ENCODE measurements around the gene MYO10.

The MYO10 gene

GRCh38 chr5:16870878-16871277 is 65.2 kb downstream of the MYO10 start:
- no peak overlapping the region for H3K4me3 ChIP-seq (ENCODE audit: low read length in 2 of 2)
- peaks cover 6% of the 10 kb centered on the region for H3K4me1 ChIP-seq (ENCODE audit: control insufficient read depth, insufficient read depth, low read length)
- H3K9ac ChIP-seq (ENCODE audit: low read length in 2 of 2): no peak overlapping the region
- H3K9me3 ChIP-seq (ENCODE audit: control insufficient read depth in 2 of 2, low read length in 2 of 2): no peaks in the 10 kb centered on the region
- no peaks in the 10 kb centered on the region for H3K36me3 ChIP-seq (ENCODE audit: control insufficient read depth in 2 of 2, insufficient read depth in 2 of 2, low read length in 2 of 2)
- no peaks in the 10 kb centered on the region for H3K27me3 ChIP-seq (ENCODE audit: control insufficient read depth in 1 of 2, insufficient read depth in 2 of 2, low read length in 2 of 2)
- H3K27ac ChIP-seq (ENCODE audit: low read length): no peak overlapping the region

GRCh38 chr5:16869821-16870796 is 66.0 kb downstream of the MYO10 start:
- Histone ChIP-seq H3K27me3 (ENCODE audit: control insufficient read depth in 1 of 2, insufficient read depth in 2 of 2, low read length in 2 of 2) (no peaks in the 10 kb centered on the region), H3K9ac (ENCODE audit: low read length in 2 of 2) (no peak overlapping the region), H3K27ac (ENCODE audit: low read length) (no peak overlapping the region), H3K4me1 (ENCODE audit: control insufficient read depth, insufficient read depth, low read length) (peaks cover 6% of the 10 kb centered on the region), H3K4me3 (ENCODE audit: low read length in 2 of 2) (no peak overlapping the region), H3K9me3 (ENCODE audit: control insufficient read depth in 2 of 2, low read length in 2 of 2) (no peaks in the 10 kb centered on the region), H3K36me3 (ENCODE audit: control insufficient read depth in 2 of 2, insufficient read depth in 2 of 2, low read length in 2 of 2) (no peaks in the 10 kb centered on the region)

GRCh38 chr5:16867577-16867953 is 68.5 kb downstream of the MYO10 start:
- H3K4me1 ChIP-seq (ENCODE audit: control insufficient read depth, insufficient read depth, low read length): peaks cover 13% of the 10 kb centered on the region
- no peak overlapping the region for H3K27ac ChIP-seq (ENCODE audit: low read length)
- no peaks in the 10 kb centered on the region for H3K9me3 ChIP-seq (ENCODE audit: control insufficient read depth in 2 of 2, low read length in 2 of 2)
- no peak overlapping the region for H3K4me3 ChIP-seq (ENCODE audit: low read length in 2 of 2)
- no peak overlapping the region for H3K9ac ChIP-seq (ENCODE audit: low read length in 2 of 2)
- H3K27me3 ChIP-seq (ENCODE audit: control insufficient read depth in 1 of 2, insufficient read depth in 2 of 2, low read length in 2 of 2): no peaks in the 10 kb centered on the region
- H3K36me3 ChIP-seq (ENCODE audit: control insufficient read depth in 2 of 2, insufficient read depth in 2 of 2, low read length in 2 of 2): no peaks in the 10 kb centered on the region

GRCh38 chr5:16866795-16867576 is 69.1 kb downstream of the MYO10 start:
- H3K27ac ChIP-seq (ENCODE audit: low read length): no peak overlapping the region
- H3K4me1 ChIP-seq (ENCODE audit: control insufficient read depth, insufficient read depth, low read length): peaks cover 13% of the 10 kb centered on the region
- H3K27me3 ChIP-seq (ENCODE audit: control insufficient read depth in 1 of 2, insufficient read depth in 2 of 2, low read length in 2 of 2): no peaks in the 10 kb centered on the region
- no peak overlapping the region for H3K9ac ChIP-seq (ENCODE audit: low read length in 2 of 2)
- H3K36me3 ChIP-seq (ENCODE audit: control insufficient read depth in 2 of 2, insufficient read depth in 2 of 2, low read length in 2 of 2): no peaks in the 10 kb centered on the region
- peak overlapping the region in 1 of 2 donors; percentile 22 for H3K4me3 ChIP-seq (ENCODE audit: low read length in 2 of 2)
- no peaks in the 10 kb centered on the region for H3K9me3 ChIP-seq (ENCODE audit: control insufficient read depth in 2 of 2, low read length in 2 of 2)

- Histone ChIP-seq H3K4me1 (ENCODE audit: control insufficient read depth, insufficient read depth, low read length) (peaks cover 13% of the 10 kb centered on the region), H3K4me3 (ENCODE audit: low read length in 2 of 2) (no peak overlapping the region), H3K27ac (ENCODE audit: low read length) (no peak overlapping the region), H3K9me3 (ENCODE audit: control insufficient read depth in 2 of 2, low read length in 2 of 2) (no peaks in the 10 kb centered on the region), H3K27me3 (ENCODE audit: control insufficient read depth in 1 of 2, insufficient read depth in 2 of 2, low read length in 2 of 2) (no peaks in the 10 kb centered on the region), H3K9ac (ENCODE audit: low read length in 2 of 2) (no peak overlapping the region), H3K36me3 (ENCODE audit: control insufficient read depth in 2 of 2, insufficient read depth in 2 of 2, low read length in 2 of 2) (no peaks in the 10 kb centered on the region)
Measured at GRCh38 chr5:16866273-16866672, 69.8 kb downstream of the MYO10 start.

- no peak overlapping the region for H3K4me3 ChIP-seq (ENCODE audit: low read length in 2 of 2)
- H3K27ac ChIP-seq (ENCODE audit: low read length): no peak overlapping the region
- H3K36me3 ChIP-seq (ENCODE audit: control insufficient read depth in 2 of 2, insufficient read depth in 2 of 2, low read length in 2 of 2): no peaks in the 10 kb centered on the region
- H3K9ac ChIP-seq (ENCODE audit: low read length in 2 of 2): no peak overlapping the region
- H3K9me3 ChIP-seq (ENCODE audit: control insufficient read depth in 2 of 2, low read length in 2 of 2): no peaks in the 10 kb centered on the region
- H3K4me1 ChIP-seq (ENCODE audit: control insufficient read depth, insufficient read depth, low read length): peaks cover 13% of the 10 kb centered on the region
- H3K27me3 ChIP-seq (ENCODE audit: control insufficient read depth in 1 of 2, insufficient read depth in 2 of 2, low read length in 2 of 2): no peaks in the 10 kb centered on the region
Measured at GRCh38 chr5:16865151-16865550, 70.9 kb downstream of the MYO10 start.

- no peak overlapping the region for H3K4me3 ChIP-seq (ENCODE audit: low read length in 2 of 2)
- peaks cover 13% of the 10 kb centered on the region for H3K4me1 ChIP-seq (ENCODE audit: control insufficient read depth, insufficient read depth, low read length)
- H3K9ac ChIP-seq (ENCODE audit: low read length in 2 of 2): no peak overlapping the region
- H3K27me3 ChIP-seq (ENCODE audit: control insufficient read depth in 1 of 2, insufficient read depth in 2 of 2, low read length in 2 of 2): no peaks in the 10 kb centered on the region
- no peaks in the 10 kb centered on the region for H3K36me3 ChIP-seq (ENCODE audit: control insufficient read depth in 2 of 2, insufficient read depth in 2 of 2, low read length in 2 of 2)
- H3K27ac ChIP-seq (ENCODE audit: low read length): no peak overlapping the region
- no peaks in the 10 kb centered on the region for H3K9me3 ChIP-seq (ENCODE audit: control insufficient read depth in 2 of 2, low read length in 2 of 2)
Measured at GRCh38 chr5:16864631-16865131, 71.4 kb downstream of the MYO10 start.

GRCh38 chr5:16863469-16863946 is 72.6 kb downstream of the MYO10 start:
- H3K9me3 ChIP-seq (ENCODE audit: control insufficient read depth in 2 of 2, low read length in 2 of 2): peaks cover 4% of the 10 kb centered on the region in 2 donors
- no peak overlapping the region for H3K4me3 ChIP-seq (ENCODE audit: low read length in 2 of 2)
- H3K4me1 ChIP-seq (ENCODE audit: control insufficient read depth, insufficient read depth, low read length): peaks cover 13% of the 10 kb centered on the region
- H3K36me3 ChIP-seq (ENCODE audit: control insufficient read depth in 2 of 2, insufficient read depth in 2 of 2, low read length in 2 of 2): no peaks in the 10 kb centered on the region
- no peak overlapping the region for H3K9ac ChIP-seq (ENCODE audit: low read length in 2 of 2)
- H3K27ac ChIP-seq (ENCODE audit: low read length): no peak overlapping the region
- no peaks in the 10 kb centered on the region for H3K27me3 ChIP-seq (ENCODE audit: control insufficient read depth in 1 of 2, insufficient read depth in 2 of 2, low read length in 2 of 2)

- H3K4me1 ChIP-seq (ENCODE audit: control insufficient read depth, insufficient read depth, low read length): peaks cover 13% of the 10 kb centered on the region
- H3K36me3 ChIP-seq (ENCODE audit: control insufficient read depth in 2 of 2, insufficient read depth in 2 of 2, low read length in 2 of 2): no peaks in the 10 kb centered on the region
- no peak overlapping the region for H3K27ac ChIP-seq (ENCODE audit: low read length)
- no peaks in the 10 kb centered on the region for H3K27me3 ChIP-seq (ENCODE audit: control insufficient read depth in 1 of 2, insufficient read depth in 2 of 2, low read length in 2 of 2)
- H3K4me3 ChIP-seq (ENCODE audit: low read length in 2 of 2): no peak overlapping the region
- no peak overlapping the region for H3K9ac ChIP-seq (ENCODE audit: low read length in 2 of 2)
- peaks cover 4% of the 10 kb centered on the region in 2 donors for H3K9me3 ChIP-seq (ENCODE audit: control insufficient read depth in 2 of 2, low read length in 2 of 2)
Measured at GRCh38 chr5:16862777-16863176, 73.3 kb downstream of the MYO10 start.

GRCh38 chr5:16859346-16859745 is 76.7 kb downstream of the MYO10 start:
- no peak overlapping the region for H3K27ac ChIP-seq (ENCODE audit: low read length)
- H3K36me3 ChIP-seq (ENCODE audit: control insufficient read depth in 2 of 2, insufficient read depth in 2 of 2, low read length in 2 of 2): no peaks in the 10 kb centered on the region
- H3K9me3 ChIP-seq (ENCODE audit: control insufficient read depth in 2 of 2, low read length in 2 of 2): peaks cover 4% of the 10 kb centered on the region in 2 donors
- H3K9ac ChIP-seq (ENCODE audit: low read length in 2 of 2): no peak overlapping the region
- H3K4me3 ChIP-seq (ENCODE audit: low read length in 2 of 2): no peak overlapping the region
- H3K27me3 ChIP-seq (ENCODE audit: control insufficient read depth in 1 of 2, insufficient read depth in 2 of 2, low read length in 2 of 2): no peaks in the 10 kb centered on the region
- H3K4me1 ChIP-seq (ENCODE audit: control insufficient read depth, insufficient read depth, low read length): peaks cover 5% of the 10 kb centered on the region
